H9 (cell line): Measurements from ENCODE around the gene PTPRK. TPM values are rescaled to one million over a fixed set of nuclear protein-coding genes. Genes with fewer than 3 reads are reported as not detected.

Experiments used
- DNase-seq: peaks from one replicate; pipeline ENCODE4 v3.0.0-alpha.2; 2017
- H2AFZ ChIP-seq: one replicate; pipeline ENCODE4 v1.6.1; 2013; ENCODE audit warnings: mild to moderate bottlenecking, low read length, control low read depth, moderate library complexity
- H2AK5ac ChIP-seq: 2 replicates; pipeline ENCODE4 v1.6.1; 2013; ENCODE audit warnings: low read length, control low read depth, mixed read lengths; ENCODE audit not compliant: insufficient read length
- H2BK120ac ChIP-seq: one replicate; pipeline ENCODE4 v1.6.1; 2013; ENCODE audit warnings: low read depth, mild to moderate bottlenecking, low read length, control low read depth, inconsistent platforms; ENCODE audit not compliant: poor library complexity, severe bottlenecking
- H2BK12ac ChIP-seq: 2 replicates; pipeline ENCODE4 v1.6.1; 2013; ENCODE audit warnings: low read length, control low read depth, mixed read lengths, low read depth; ENCODE audit not compliant: insufficient read length
- H2BK15ac ChIP-seq: 2 replicates; pipeline ENCODE4 v1.6.1; 2013; ENCODE audit warnings: low read depth, low read length, control low read depth
- H2BK20ac ChIP-seq: one replicate; pipeline ENCODE4 v1.6.1; 2013; ENCODE audit warnings: low read depth, mild to moderate bottlenecking, low read length, control low read depth, inconsistent platforms; ENCODE audit not compliant: poor library complexity, severe bottlenecking
- H2BK5ac ChIP-seq: 2 replicates; pipeline ENCODE4 v1.6.1; 2013; ENCODE audit warnings: low read length, control low read depth, mixed read lengths; ENCODE audit not compliant: insufficient read length
- H3K14ac ChIP-seq: 2 replicates; pipeline ENCODE4 v1.6.1; 2013; ENCODE audit warnings: low read length, control low read depth; ENCODE audit not compliant: insufficient read depth
- H3K18ac ChIP-seq: 2 replicates; pipeline ENCODE4 v1.6.1; 2013; ENCODE audit warnings: low read depth, mild to moderate bottlenecking, mixed read lengths, low read length, control low read depth; ENCODE audit not compliant: insufficient read length
- H3K23ac ChIP-seq: 2 replicates; pipeline ENCODE4 v1.6.1; 2013; ENCODE audit warnings: low read length, control low read depth, mixed read lengths, low read depth; ENCODE audit not compliant: insufficient read length
- H3K23me2 ChIP-seq: 2 replicates; pipeline ENCODE4 v1.6.1; 2013; ENCODE audit warnings: low read depth, mild to moderate bottlenecking, mixed read lengths, low read length, control low read depth; ENCODE audit not compliant: insufficient read length, poor library complexity, severe bottlenecking
- H3K27ac ChIP-seq: 2 replicates; pipeline ENCODE4 v1.5.1; 2013; ENCODE audit warnings: low read length, control low read depth, mixed read lengths, low read depth; ENCODE audit not compliant: insufficient read length
- H3K27me3 ChIP-seq: 2 replicates; pipeline ENCODE4 v1.6.1; 2013; ENCODE audit warnings: low read length, control low read depth, inconsistent platforms; ENCODE audit not compliant: insufficient read depth
- H3K4ac ChIP-seq: 2 replicates; pipeline ENCODE4 v1.6.1; 2013; ENCODE audit warnings: low read depth, mild to moderate bottlenecking, control low read depth, inconsistent platforms, low read length, moderate library complexity
- H3K4me1 ChIP-seq: 2 replicates; pipeline ENCODE4 v1.6.1; 2013; ENCODE audit warnings: low read length, control low read depth, inconsistent platforms; ENCODE audit not compliant: insufficient read depth
- H3K4me2 ChIP-seq: 2 replicates; pipeline ENCODE4 v1.6.1; 2013; ENCODE audit warnings: low read length, control low read depth, mixed read lengths; ENCODE audit not compliant: insufficient read length, insufficient read depth
- H3K56ac ChIP-seq: 2 replicates; pipeline ENCODE4 v1.6.1; 2013; ENCODE audit warnings: low read depth, mild to moderate bottlenecking, mixed read lengths, low read length, control low read depth; ENCODE audit not compliant: insufficient read length
- H3K79me1 ChIP-seq: 2 replicates; pipeline ENCODE4 v1.6.1; 2013; ENCODE audit warnings: low read depth, mild to moderate bottlenecking, moderate library complexity, low read length, control low read depth, inconsistent platforms; ENCODE audit not compliant: insufficient read depth, poor library complexity, severe bottlenecking
- H3K79me2 ChIP-seq: 2 replicates; pipeline ENCODE4 v1.6.1; 2013; ENCODE audit warnings: low read length, control low read depth, inconsistent platforms; ENCODE audit not compliant: insufficient read depth
- H3K9ac ChIP-seq: 2 replicates; pipeline ENCODE4 v1.6.1; 2013; ENCODE audit warnings: low read length, control low read depth, mixed read lengths; ENCODE audit not compliant: insufficient read length; ENCODE audit errors: extremely low read depth
- H3K9me3 ChIP-seq: one replicate; pipeline ENCODE4 v1.6.1; 2013; ENCODE audit warnings: low read depth, low read length, inconsistent platforms; ENCODE audit not compliant: control insufficient read depth
- H3T11ph ChIP-seq: one replicate; pipeline ENCODE4 v1.6.1; 2013; ENCODE audit warnings: mild to moderate bottlenecking, low read length, control low read depth, inconsistent platforms
- H4K20me1 ChIP-seq: one replicate; pipeline ENCODE4 v1.6.1; 2013; ENCODE audit not compliant: control insufficient read depth, insufficient read length, insufficient read depth
- H4K5ac ChIP-seq: 2 replicates; pipeline ENCODE4 v1.6.1; 2013; ENCODE audit warnings: low read depth, mild to moderate bottlenecking, mixed read lengths, low read length, control low read depth; ENCODE audit not compliant: insufficient read length
- H4K8ac ChIP-seq: replicated peaks from 2 replicates; pipeline ENCODE4 v1.6.1; 2013; ENCODE audit warnings: low read length, control low read depth, mixed read lengths, low read depth; ENCODE audit not compliant: insufficient read length
- H4K91ac ChIP-seq: 2 replicates; pipeline ENCODE4 v1.6.1; 2013; ENCODE audit warnings: low read depth, mild to moderate bottlenecking, moderate library complexity, mixed read lengths, low read length, control low read depth; ENCODE audit not compliant: insufficient read length
- H3K27ac Mint-ChIP-seq, 3 experiments: 2 replicates in 2 of 3; 3 replicates in 1 of 3; pipeline ENCODE4 v1.8.0; 2020 to 2021; ENCODE audit warnings: mixed read lengths in 3 of 3, mild to moderate bottlenecking in 1 of 3, moderate library complexity in 1 of 3
- H3K27me3 Mint-ChIP-seq: 2 replicates; pipeline ENCODE4 v1.8.0; 2021; ENCODE audit warnings: low read depth, mild to moderate bottlenecking, moderate library complexity, mixed read lengths
- H3K36me3 Mint-ChIP-seq, 3 experiments: 2 replicates in 2 of 3; 3 replicates in 1 of 3; pipeline ENCODE4 v1.8.0; 2020 to 2021; ENCODE audit warnings: low read depth in 3 of 3, mixed read lengths in 3 of 3; ENCODE audit not compliant: insufficient read depth in 1 of 3
- H3K4me1 Mint-ChIP-seq, 2 experiments: 2 replicates each; pipeline ENCODE4 v1.8.0; 2020; ENCODE audit warnings: mixed read lengths in 2 of 2
- H3K4me3 Mint-ChIP-seq, 2 experiments: 2 replicates in 1 of 2; 3 replicates in 1 of 2; pipeline ENCODE4 v1.8.0; 2020 to 2021; ENCODE audit warnings: mild to moderate bottlenecking in 2 of 2, mixed read lengths in 2 of 2, moderate library complexity in 1 of 2
- H3K9me3 Mint-ChIP-seq, 2 experiments: 2 replicates in 1 of 2; 3 replicates in 1 of 2; pipeline ENCODE4 v1.8.0; 2020; ENCODE audit warnings: mild to moderate bottlenecking in 2 of 2, mixed read lengths in 2 of 2, moderate library complexity in 1 of 2
- CTCF ChIP-seq: fragments of 200-600 bp; sonication (generic); conservative IDR thresholded peaks from 3 replicates; pipeline ENCODE4 v1.8.0; 2021; ENCODE audit warnings: antibody characterized with exemption, mild to moderate bottlenecking
- WGBS: extraction: QIAGEN DNeasy Blood & Tissue Kit; methylation state at CpG from one replicate; pipeline ENCODE4 v1.1.7; 2013; ENCODE audit warnings: missing lambda C conversion rate, low lambda C conversion rate, mixed read lengths; ENCODE audit not compliant: insufficient read length; ENCODE audit errors: extremely low coverage; 5-methylcytosine and 5-hydroxymethylcytosine counted together
- total RNA-seq: library from RNA; stranded (reverse); gene quantifications from 2 replicates; pipeline ENCODE4 v1.2.1, GENCODE V29; 2021

PTPRK gene
- total RNA-seq, 1 experiment from 2014 or later = 47.9 TPM

- no CpG with 5 or more reads among the region's 3 CpGs for WGBS
- no peaks in the 10 kb centered on the region for H3K9me3 Mint-ChIP-seq
Observed at GRCh38 chr6:127959869-127960268, 560.5 kb downstream of the PTPRK start.

More at GRCh38 chr6:127959869-127960268, 560.5 kb downstream of the PTPRK start:
- no peak overlapping the region for H3K23ac ChIP-seq
- no peak overlapping the region for H2BK15ac ChIP-seq
- H3K4me2 ChIP-seq = no peak overlapping the region
- H3K36me3 Mint-ChIP-seq = no peaks in the 10 kb centered on the region; a peak in 1 of 7 replicates
- no peak overlapping the region for H2BK20ac ChIP-seq
- no peaks in the 10 kb centered on the region for H3K79me1 ChIP-seq
- no peaks in the 10 kb centered on the region for H3K9me3 ChIP-seq
- no peak overlapping the region for H2BK12ac ChIP-seq
- H3K4ac ChIP-seq = no peak overlapping the region
- H3K27me3 Mint-ChIP-seq = no peaks in the 10 kb centered on the region
- no peak overlapping the region for H2BK5ac ChIP-seq
- H3K4me1 ChIP-seq = no peaks in the 10 kb centered on the region
- no peak overlapping the region for H3T11ph ChIP-seq
- H3K27me3 ChIP-seq = no peaks in the 10 kb centered on the region
- no peak overlapping the region; a peak in 2 of 7 replicates for H3K27ac Mint-ChIP-seq
- no peak overlapping the region for H4K91ac ChIP-seq
- H3K27ac ChIP-seq = no peak overlapping the region
- H2AFZ ChIP-seq = no peak overlapping the region
- TF ChIP-seq CTCF = no peak
- H4K20me1 ChIP-seq = no peaks in the 10 kb centered on the region
- H3K9ac ChIP-seq = no peak overlapping the region
- no peak overlapping the region for H4K5ac ChIP-seq
- no peaks in the 10 kb centered on the region for H3K79me2 ChIP-seq
- no peak overlapping the region for H2AK5ac ChIP-seq
- no peak overlapping the region for H3K56ac ChIP-seq
- no peak overlapping the region for H3K14ac ChIP-seq
- no peak overlapping the region for H4K8ac ChIP-seq
- no peak overlapping the region for H3K4me3 Mint-ChIP-seq
- no peaks in the 10 kb centered on the region for H3K23me2 ChIP-seq
- DNase-seq = no peak
- H3K4me1 Mint-ChIP-seq = no peaks in the 10 kb centered on the region
- no peak overlapping the region for H3K18ac ChIP-seq
- H2BK120ac ChIP-seq = no peak overlapping the region
